SIG-M5 (cell line): ENCODE results near the gene LRIT2.

ENCODE experiments used
- DNase-seq: peaks from one replicate; lab custom pipeline; 2025; lab: John Stamatoyannopoulos, UW

Gene LRIT2

GRCh38 chr10:84225427-84226173, at the start of gene LRIT2:
TSS of gene LRIT2 (minus strand) at chr10:84225544. CDS start at chr10:84225520, 24 bp downstream.
- no peak for DNase-seq

- DNase-seq: no peak
Measured at GRCh38 chr10:84270708-84271107, 45.4 kb upstream of the LRIT2 start.

DNA sequence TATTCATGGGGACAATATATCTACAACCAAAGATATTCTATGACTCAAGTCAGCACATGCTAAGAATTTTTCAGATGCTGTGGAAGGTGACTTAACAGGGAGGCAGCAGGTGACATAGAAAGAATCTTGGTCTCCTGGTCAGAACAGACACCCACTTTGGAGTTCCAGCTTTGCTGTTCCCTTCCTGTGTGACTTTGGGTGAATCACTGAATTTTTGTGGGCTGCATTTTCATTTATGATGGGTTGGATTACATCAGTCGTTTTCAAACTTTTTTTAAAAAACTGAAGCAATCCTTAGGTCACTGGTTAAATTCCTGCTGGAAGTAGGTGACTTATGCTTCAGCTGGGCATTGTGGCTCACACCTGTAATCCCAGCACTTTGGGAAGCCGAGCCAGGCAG, 44.4 kb upstream of the LRIT2 start:
- no peak for DNase-seq

DNA sequence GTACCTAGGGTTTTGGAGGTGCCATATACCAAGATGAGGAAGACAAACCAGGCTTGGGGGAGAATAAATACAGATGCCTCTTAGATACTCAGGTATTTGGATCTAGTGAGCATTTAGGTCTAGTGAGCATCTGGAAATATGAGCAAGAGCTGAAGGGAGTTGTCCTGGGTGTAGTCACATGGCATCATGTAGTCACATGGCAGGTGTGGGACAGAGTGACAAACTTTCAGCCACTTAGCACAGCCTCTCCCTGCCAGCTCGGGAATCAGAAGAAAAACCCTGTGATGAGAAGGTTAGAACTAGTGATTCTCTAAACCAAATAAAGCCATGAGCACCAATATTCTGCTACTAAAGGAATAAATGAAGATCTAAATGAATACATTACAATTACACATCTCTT, 43.8 kb upstream of the LRIT2 start:
- DNase-seq: no peak

- no peak for DNase-seq
Measured at GRCh38 chr10:84267503-84268126, 42.3 kb upstream of the LRIT2 start.

GRCh38 chr10:84265418-84265817, 40.1 kb upstream of the LRIT2 start:
- DNase-seq: no peak

DNA sequence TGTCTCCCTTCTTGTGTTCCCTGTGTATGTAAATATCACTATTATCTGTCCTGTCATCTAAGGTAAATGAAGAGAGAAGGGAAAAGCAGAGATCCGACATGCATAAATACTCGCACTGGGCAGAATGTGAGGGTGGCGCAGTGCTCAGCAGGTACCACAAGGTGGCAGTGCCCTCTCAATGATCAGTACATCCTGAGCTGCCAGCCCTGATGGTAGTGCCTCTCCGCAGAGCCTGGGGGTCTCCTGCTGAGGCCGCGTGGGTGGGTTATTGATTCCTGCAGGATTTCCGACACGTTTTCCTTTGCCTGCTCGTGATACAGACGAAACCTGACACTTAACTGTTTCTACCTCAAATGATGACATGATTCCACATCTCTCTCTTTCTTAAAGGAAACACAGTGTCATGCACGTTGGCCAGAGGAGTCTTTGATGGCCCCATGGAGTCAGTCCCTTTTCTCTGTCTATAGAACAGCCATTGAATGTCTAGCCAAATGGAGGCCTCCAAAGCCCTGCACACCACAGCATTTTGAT, 39.3 kb upstream of the LRIT2 start:
- DNase-seq: no peak

GRCh38 chr10:84263716-84264115, 38.4 kb upstream of the LRIT2 start:
- no peak for DNase-seq

- DNase-seq: no peak
Measured at GRCh38 chr10:84262190-84262956, 37.0 kb upstream of the LRIT2 start.

DNA sequence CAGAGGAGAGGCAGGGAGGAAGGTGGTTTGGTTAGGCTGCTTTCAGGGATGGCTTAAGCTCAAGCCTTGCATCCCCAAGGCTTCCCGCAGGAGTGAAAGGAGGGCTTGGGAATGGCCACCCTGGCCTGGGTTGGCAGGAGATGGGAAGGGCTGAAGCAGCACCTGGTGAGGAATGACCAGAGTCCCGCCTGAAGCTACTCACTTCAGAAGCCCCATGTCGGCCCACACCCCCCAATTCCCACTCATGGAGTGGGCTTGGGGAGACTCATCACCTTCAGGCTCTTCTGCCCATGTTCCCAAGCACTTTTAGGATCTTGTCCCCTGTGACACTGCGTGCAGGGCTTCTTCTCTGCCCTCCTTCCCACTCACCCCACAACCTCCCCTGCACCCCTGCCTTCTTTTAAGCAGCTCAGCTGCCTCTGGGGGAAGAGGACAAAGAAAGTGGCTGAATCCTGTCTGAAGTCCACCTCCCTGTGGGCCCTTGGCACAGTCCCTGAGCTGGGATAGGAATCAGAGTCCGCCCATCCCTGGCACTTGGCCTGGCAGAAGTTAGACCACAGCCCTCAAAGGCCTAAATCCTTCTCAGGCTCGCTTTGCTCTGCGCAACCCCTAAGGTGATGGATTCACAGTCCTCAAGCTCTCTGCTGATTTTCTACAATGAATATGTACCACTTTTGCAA, 36.0 kb upstream of the LRIT2 start:
- no peak for DNase-seq

GRCh38 chr10:84258034-84258695, 32.8 kb upstream of the LRIT2 start:
- DNase-seq: no peak

- DNase-seq: no peak
Measured at GRCh38 chr10:84257343-84258020, 32.1 kb upstream of the LRIT2 start.

- DNase-seq: no peak
Measured at GRCh38 chr10:84256510-84257342, 31.4 kb upstream of the LRIT2 start.

- no peak for DNase-seq
Measured at GRCh38 chr10:84254552-84255478, 29.5 kb upstream of the LRIT2 start.

DNA sequence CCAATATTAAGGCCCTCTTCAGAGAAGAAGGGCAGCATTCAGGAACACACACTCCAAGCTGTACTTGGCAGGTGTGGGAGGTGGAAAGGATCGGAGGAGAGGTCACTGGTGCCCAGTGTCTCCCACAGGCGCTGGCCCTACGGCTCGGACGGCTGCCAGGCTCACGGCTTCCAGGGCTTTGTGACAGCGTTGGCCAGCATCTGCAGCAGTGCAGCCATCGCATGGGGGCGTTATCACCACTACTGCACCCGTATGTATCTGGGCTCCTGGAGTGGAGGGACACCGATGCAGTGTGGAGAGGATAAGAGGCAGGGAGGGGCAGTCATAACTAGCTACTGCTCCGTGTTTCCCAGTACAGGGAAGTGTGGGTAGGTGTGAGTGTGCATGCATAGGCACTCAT, 23.4 kb upstream of the LRIT2 start:
- DNase-seq: no peak

GRCh38 chr10:84247496-84247895, 22.2 kb upstream of the LRIT2 start:
- no peak for DNase-seq

DNA sequence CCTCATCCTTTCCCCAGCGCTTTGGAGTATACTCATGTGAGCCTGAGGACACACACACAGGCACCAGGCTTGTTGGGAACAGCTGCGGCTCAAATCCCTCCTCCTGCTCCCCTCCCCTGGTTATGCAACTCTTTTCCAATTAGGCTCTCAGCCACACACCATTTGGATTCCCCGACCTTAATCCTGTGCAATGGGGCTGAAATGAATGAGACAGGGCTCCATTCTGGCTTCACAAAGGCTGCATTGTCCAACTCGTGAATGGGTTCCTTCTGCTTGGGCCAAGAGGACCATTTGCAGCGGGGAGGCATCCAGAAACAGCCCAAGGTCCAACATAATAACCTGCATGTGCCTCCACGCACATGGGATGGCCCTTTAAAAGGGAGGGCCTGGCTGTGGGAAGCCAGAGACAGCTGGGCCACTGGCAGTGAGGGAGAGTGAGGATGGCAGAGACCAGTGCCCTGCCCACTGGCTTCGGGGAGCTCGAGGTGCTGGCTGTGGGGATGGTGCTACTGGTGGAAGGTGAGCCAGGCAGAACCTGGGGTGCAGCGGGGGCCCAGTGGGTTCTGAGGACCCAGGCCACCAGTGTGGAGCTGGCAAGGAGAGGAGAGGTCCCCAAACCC, 19.4 kb upstream of the LRIT2 start, which contains the start of gene RGR:
Gene RGR (plus strand): TSS at position 403 of the 620 bp plus-strand sequence. CDS start 38 bp downstream, at position 441.
- DNase-seq: no peak

DNA sequence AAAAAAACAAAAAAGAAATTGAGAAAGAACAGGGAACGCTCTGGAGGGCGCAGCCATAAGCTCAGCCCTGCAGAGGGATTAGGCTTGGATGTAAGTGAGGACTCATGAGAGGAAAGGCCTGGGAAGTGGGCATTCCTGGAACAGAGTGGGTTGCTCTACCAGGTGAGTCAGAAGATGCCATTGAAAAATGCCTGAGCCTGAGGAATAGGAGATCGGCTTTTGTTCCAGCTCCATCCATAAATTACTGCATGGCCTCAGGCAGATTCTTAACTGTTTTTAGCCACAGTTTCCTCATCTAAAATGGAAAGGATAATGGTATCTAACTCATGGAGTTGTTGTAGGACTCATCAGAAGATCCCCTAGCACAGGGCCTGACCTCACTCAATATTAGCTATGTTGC, 18.4 kb upstream of the LRIT2 start:
- no peak for DNase-seq
